HUES48 (cell line): Measurements from ENCODE around the gene CAMTA2.
A peak's percentile ranks its signal among the peaks of the same experiment; 100 is the strongest.

Experiments
- H3K27ac ChIP-seq: one replicate; pipeline ENCODE4 v1.7.0; 2013; ENCODE audit warnings: low read depth, low read length, inconsistent platforms
- H3K27me3 ChIP-seq: 2 replicates; pipeline ENCODE4 v1.6.1; 2013; ENCODE audit warnings: mild to moderate bottlenecking, low read length; ENCODE audit not compliant: control insufficient read depth, insufficient read depth
- H3K36me3 ChIP-seq: 2 replicates; pipeline ENCODE4 v1.6.1; 2013; ENCODE audit warnings: low read length; ENCODE audit not compliant: control insufficient read depth, insufficient read depth
- H3K4me1 ChIP-seq: 2 replicates; pipeline ENCODE4 v1.6.1; 2013; ENCODE audit warnings: mild to moderate bottlenecking, low read length; ENCODE audit not compliant: control insufficient read depth, insufficient read depth
- H3K4me3 ChIP-seq: 2 replicates; pipeline ENCODE4 v1.5.1; 2013; ENCODE audit warnings: mild to moderate bottlenecking, low read depth, low read length
- H3K9ac ChIP-seq: 2 replicates; pipeline ENCODE4 v1.6.1; 2013; ENCODE audit warnings: mild to moderate bottlenecking, low read depth, low read length, moderate library complexity
- H3K9me3 ChIP-seq: 2 replicates; pipeline ENCODE4 v1.6.1; 2013; ENCODE audit warnings: low read length; ENCODE audit not compliant: control insufficient read depth, insufficient read depth

The CAMTA2 gene

GRCh38 chr17:4999430-5000093 lies 12.1 kb upstream of the CAMTA2 start:
- H3K27ac ChIP-seq = no peak overlapping the region

DNA sequence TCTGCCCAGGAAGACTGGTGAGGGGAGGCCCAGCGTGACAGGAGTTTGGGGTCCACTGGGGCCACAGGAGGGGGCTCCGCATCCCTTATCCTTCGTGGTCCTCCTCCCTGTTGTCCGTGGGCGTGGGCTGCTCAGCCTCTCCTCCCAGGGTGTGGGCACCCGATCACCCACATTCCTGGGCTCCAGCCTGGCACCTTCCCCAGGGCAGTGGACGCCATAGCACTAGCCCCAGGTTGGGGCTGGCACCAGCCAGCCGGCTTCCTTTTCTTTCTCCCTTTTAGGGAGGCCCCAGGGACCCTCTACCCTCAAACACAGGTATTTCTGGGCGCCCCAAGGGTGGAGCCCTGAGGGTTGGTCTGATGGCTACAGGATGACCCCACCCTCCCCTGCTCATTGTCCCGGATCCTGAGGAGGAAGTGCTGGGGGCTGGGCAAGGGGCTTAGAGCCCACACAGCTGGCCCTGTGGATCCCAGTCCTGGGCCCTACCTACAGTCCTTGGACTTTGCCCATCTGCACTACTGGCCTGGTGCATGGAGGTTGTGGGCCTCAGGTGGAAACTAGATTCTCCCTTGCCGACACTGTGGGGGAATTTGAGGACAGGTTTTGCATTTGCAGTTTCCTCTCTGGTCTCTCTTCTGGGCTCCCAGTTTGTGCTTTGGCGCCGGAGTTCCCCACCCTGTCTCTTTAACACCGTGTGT lies 11.4 kb upstream of the CAMTA2 start:
- Histone ChIP-seq H3K9me3 (no peaks in the 10 kb centered on the region), H3K9ac (peak overlapping the region; percentile 55; the same call in 1 of the 2 replicates), H3K27ac (peak overlapping the region; percentile 83), H3K36me3 (peaks cover 37% of the 10 kb centered on the region), H3K4me3 (peak overlapping the region; percentile 95), H3K27me3 (no peaks in the 10 kb centered on the region), H3K4me1 (peaks cover 14% of the 10 kb centered on the region; the same call in 1 of the 2 replicates)

More at GRCh38 chr17:4999430-5000093, 12.1 kb upstream of the CAMTA2 start:
- Histone ChIP-seq H3K4me1 (peaks cover 14% of the 10 kb centered on the region; the same call in 1 of the 2 replicates), H3K9ac (0 out of 2 replicates have a peak overlapping the region, but pooled peaks have one; percentile 55), H3K36me3 (peaks cover 44% of the 10 kb centered on the region), H3K9me3 (no peaks in the 10 kb centered on the region), H3K4me3 (peak overlapping the region; percentile 95), H3K27me3 (no peaks in the 10 kb centered on the region)

- peak overlapping the region; percentile 95 for H3K4me3 ChIP-seq
- H3K36me3 ChIP-seq = peaks cover 30% of the 10 kb centered on the region
- H3K4me1 ChIP-seq = peaks cover 14% of the 10 kb centered on the region; the same call in 1 of the 2 replicates
- no peaks in the 10 kb centered on the region for H3K27me3 ChIP-seq
- H3K9ac ChIP-seq = peak overlapping the region; percentile 55
- H3K9me3 ChIP-seq = no peaks in the 10 kb centered on the region
- peak overlapping the region; percentile 83 for H3K27ac ChIP-seq
These were observed 10.7 kb upstream of the CAMTA2 start for GRCh38 chr17:4998027-4998731.

- no peaks in the 10 kb centered on the region for H3K27me3 ChIP-seq
- H3K36me3 ChIP-seq = peaks cover 28% of the 10 kb centered on the region
- peak within 1 kb of the TSS; percentile 83 for H3K27ac ChIP-seq
- peaks cover 14% of the 10 kb centered on the region; the same call in 1 of the 2 replicates for H3K4me1 ChIP-seq
- no peaks in the 10 kb centered on the region for H3K9me3 ChIP-seq
- peak within 1 kb of the TSS; percentile 95 for H3K4me3 ChIP-seq
- H3K9ac ChIP-seq = peak within 1 kb of the TSS; percentile 72
These were observed 10.0 kb upstream of the CAMTA2 start, which contains the start of the genes INCA1 and KIF1C for GRCh38 chr17:4997302-4998026. INCA1 (minus strand) TSS chr17:4997522; CDS start chr17:4994437, 3,085 bp downstream. KIF1C (plus strand) TSS chr17:4997950; CDS start chr17:5000247, 2,297 bp downstream.

GRCh38 chr17:4994081-4994595 lies 6.7 kb upstream of the CAMTA2 start:
- H3K9me3 ChIP-seq = no peaks in the 10 kb centered on the region
- H3K4me3 ChIP-seq = no peak overlapping the region
- no peak overlapping the region for H3K9ac ChIP-seq
- H3K27ac ChIP-seq = no peak overlapping the region
- H3K36me3 ChIP-seq = 0 out of 2 replicates have a peak, but pooled peaks cover 3% of the 10 kb centered on the region
- H3K27me3 ChIP-seq = no peaks in the 10 kb centered on the region
- peaks cover 11% of the 10 kb centered on the region; the same call in 1 of the 2 replicates for H3K4me1 ChIP-seq

DNA sequence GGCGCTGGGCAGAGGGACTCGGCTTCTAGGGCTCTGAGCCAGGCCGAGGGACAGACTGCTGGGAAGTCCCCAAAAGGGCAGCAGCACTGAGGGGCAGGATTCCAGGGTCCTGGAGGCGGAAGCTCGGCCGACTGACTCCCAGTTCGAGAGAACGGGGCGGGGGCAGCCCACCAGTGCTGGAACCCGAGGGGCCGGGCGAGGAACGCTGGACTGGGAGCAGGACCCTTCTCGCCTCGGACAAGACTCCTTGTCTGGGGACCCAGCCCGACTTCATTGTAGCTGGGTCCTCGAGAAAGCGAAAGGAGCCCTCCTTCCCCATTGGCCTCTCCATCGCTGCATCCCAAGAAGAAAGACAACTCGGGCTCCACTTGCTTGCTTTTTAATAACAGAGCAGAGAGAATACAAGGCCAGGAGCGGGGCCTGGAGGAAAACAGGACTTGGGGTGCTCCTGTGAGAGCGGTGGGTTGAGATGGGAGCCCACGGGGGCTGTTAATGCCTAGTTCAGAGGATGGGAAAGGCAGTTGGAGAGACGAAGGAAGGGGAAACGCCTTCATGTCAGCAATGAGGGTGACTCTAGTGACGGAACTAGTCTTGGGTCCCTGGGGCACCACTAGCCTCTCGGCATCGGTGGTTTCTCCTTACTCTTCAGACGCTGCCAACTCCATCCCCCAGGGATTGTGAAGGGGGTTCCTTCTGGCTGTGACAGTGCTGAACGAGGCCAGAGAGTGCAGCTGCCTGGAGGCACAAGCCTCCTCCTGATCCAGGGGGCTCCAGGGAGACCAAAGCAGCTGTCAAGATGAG lies 492 bp upstream of the CAMTA2 start:
- Histone ChIP-seq H3K9ac (no peak overlapping the region), H3K4me3 (peak overlapping the region; percentile 77), H3K27me3 (peaks cover 2% of the 10 kb centered on the region; the same call in 1 of the 2 replicates), H3K36me3 (0 out of 2 replicates have a peak, but pooled peaks cover 3% of the 10 kb centered on the region), H3K4me1 (peaks cover 14% of the 10 kb centered on the region), H3K27ac (no peak overlapping the region), H3K9me3 (no peaks in the 10 kb centered on the region)

- Histone ChIP-seq H3K27ac (no peak overlapping the region), H3K4me1 (peaks cover 14% of the 10 kb centered on the region), H3K4me3 (peak overlapping the region; percentile 77), H3K36me3 (peaks cover 11% of the 10 kb centered on the region; the same call in 1 of the 2 replicates), H3K9ac (no peak overlapping the region), H3K27me3 (peaks cover 2% of the 10 kb centered on the region; the same call in 1 of the 2 replicates), H3K9me3 (no peaks in the 10 kb centered on the region)
These were observed 1.1 kb downstream of the CAMTA2 start for GRCh38 chr17:4986403-4986802.

DNA sequence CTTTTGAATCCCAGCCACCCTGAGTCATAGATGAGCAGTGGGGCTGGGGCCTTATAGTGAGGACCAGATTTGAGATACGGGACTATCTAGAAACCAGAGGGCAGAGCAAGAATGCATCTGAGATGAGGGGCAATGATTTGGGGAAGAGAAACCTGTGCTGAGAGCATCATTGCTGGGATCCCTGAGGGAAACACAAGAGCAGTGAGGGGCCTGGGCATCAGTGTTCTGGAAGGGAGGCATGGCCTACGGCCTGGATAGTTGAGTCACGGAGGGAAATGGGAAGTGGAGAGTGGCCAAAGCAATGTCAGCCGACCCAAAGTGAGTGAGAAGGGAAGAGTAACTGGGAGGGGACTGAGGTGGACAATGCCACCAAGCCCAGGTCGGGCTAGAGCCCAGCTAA lies 5.2 kb downstream of the CAMTA2 start:
- H3K9ac ChIP-seq = no peak overlapping the region
- peaks cover 18% of the 10 kb centered on the region; the same call in 1 of the 2 replicates for H3K36me3 ChIP-seq
- peaks cover 14% of the 10 kb centered on the region; the same call in 1 of the 2 replicates for H3K27me3 ChIP-seq
- no peaks in the 10 kb centered on the region for H3K9me3 ChIP-seq
- peaks cover 8% of the 10 kb centered on the region for H3K4me1 ChIP-seq
- no peak overlapping the region for H3K27ac ChIP-seq
- H3K4me3 ChIP-seq = no peak overlapping the region

- Histone ChIP-seq H3K9ac (no peak overlapping the region), H3K4me3 (no peak overlapping the region), H3K27ac (no peak overlapping the region), H3K27me3 (peaks cover 14% of the 10 kb centered on the region; the same call in 1 of the 2 replicates), H3K9me3 (no peaks in the 10 kb centered on the region), H3K4me1 (peaks cover 4% of the 10 kb centered on the region; the same call in 1 of the 2 replicates), H3K36me3 (peaks cover 18% of the 10 kb centered on the region; the same call in 1 of the 2 replicates)
These were observed 6.7 kb downstream of the CAMTA2 start for GRCh38 chr17:4980644-4981216.
